GM12872 (cell line): ENCODE measurements around the gene ARMC7.

Experiments
- CTCF ChIP-seq: IDR thresholded peaks from 3 replicates; pipeline ENCODE4 v1.5.1; 2011; ENCODE audit warnings: low read depth, mild to moderate bottlenecking, low read length, moderate library complexity; ENCODE audit not compliant: insufficient read depth

ARMC7 gene

GRCh38 chr17:75109407-75110233 is at the start of gene ARMC7:
Gene ARMC7, plus strand, starts transcription at chr17:75109969. Its CDS starts 320 bp downstream, at chr17:75110289.
- TF ChIP-seq CTCF, result no peak

- no peak for TF ChIP-seq CTCF
Observed at GRCh38 chr17:75060434-75061054, 49.2 kb upstream of the ARMC7 start.

GRCh38 chr17:75061055-75061438 is 48.7 kb upstream of the ARMC7 start:
- no peak for TF ChIP-seq CTCF

GRCh38 chr17:75061618-75062017 is 48.2 kb upstream of the ARMC7 start:
- no peak for TF ChIP-seq CTCF

GRCh38 chr17:75063201-75063600 is 46.6 kb upstream of the ARMC7 start:
- no peak for TF ChIP-seq CTCF

- TF ChIP-seq CTCF, result no peak; the same call in 2 of the 3 replicates
Observed at GRCh38 chr17:75063626-75064025, 46.1 kb upstream of the ARMC7 start.

- no peak for TF ChIP-seq CTCF
Observed at GRCh38 chr17:75064040-75064439, 45.7 kb upstream of the ARMC7 start.
